Measurements from ENCODE around the gene FBXL14. TPM values are rescaled to one million over a fixed set of nuclear protein-coding genes. Genes with fewer than 3 reads are reported as not detected.

The FBXL14 gene
- polyA plus RNA-seq, 1 donor from 2014 or later: 15.1 TPM

DNA sequence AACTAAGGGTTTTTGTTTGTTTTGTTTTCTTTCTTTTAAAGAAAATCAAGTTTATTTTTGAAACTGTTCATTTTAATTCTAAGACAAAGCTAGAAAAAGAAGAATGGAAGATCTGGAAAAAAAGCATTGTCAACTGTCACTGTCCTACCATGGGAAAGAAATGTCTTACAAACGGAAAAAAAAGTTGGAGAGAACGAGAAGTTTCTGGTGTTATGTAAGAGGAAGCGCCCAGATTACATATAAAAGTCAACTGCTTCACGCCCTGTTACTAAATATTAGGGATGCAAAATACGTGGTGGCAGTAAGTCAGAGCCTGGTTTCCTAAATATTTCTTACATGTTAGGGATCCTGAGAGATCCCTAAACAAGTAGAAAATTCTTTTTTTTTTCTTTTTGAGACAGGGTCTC lies 14.3 kb upstream of the FBXL14 start:
- Histone ChIP-seq H3K9me3 (ENCODE audit: low read length) (no peaks in the 10 kb centered on the region), H3K4me2 (ENCODE audit: low read length) (no peak overlapping the region), H3K36me3 (ENCODE audit: insufficient read depth, low read length) (no peaks in the 10 kb centered on the region), H3K9me2 (ENCODE audit: insufficient read depth, low read length) (no peaks in the 10 kb centered on the region), H3K9ac (ENCODE audit: low read length) (no peak overlapping the region), H2AFZ (ENCODE audit: low read depth, low read length) (no peak overlapping the region), H3K4me3 (ENCODE audit: low read length) (no peak overlapping the region), H3K79me2 (replicated peaks; ENCODE audit: insufficient read depth, low read length) (peaks cover 26% of the 10 kb centered on the region), H3K27ac (ENCODE audit: low read length) (no peak overlapping the region), H3F3A (ENCODE audit: insufficient read depth, low read length, poor library complexity, severe bottlenecking) (peaks cover 2% of the 10 kb centered on the region), H3K27me3 (ENCODE audit: insufficient read depth, low read depth, low read length) (no peaks in the 10 kb centered on the region), H4K20me1 (ENCODE audit: insufficient read depth) (no peaks in the 10 kb centered on the region)
- TF ChIP-seq SMC3 (conservative IDR thresholded peaks at IDR 0.05; ENCODE audit: poor library complexity) (no peak), RAD21 (conservative IDR thresholded peaks at IDR 0.05) (no peak), POLR2AphosphoS5 (IDR thresholded peaks at IDR 0.05) (no peak), TAF1 (IDR thresholded peaks at IDR 0.05; ENCODE audit: low read depth) (no peak), EZH2 (IDR thresholded peaks at IDR 0.05; ENCODE audit: borderline replicate concordance, insufficient read depth, low read length, poor library complexity, severe bottlenecking) (no peak), EP300 (conservative IDR thresholded peaks at IDR 0.05; ENCODE audit: poor library complexity, severe bottlenecking) (no peak), MXI1 (conservative IDR thresholded peaks at IDR 0.05; ENCODE audit: poor library complexity, severe bottlenecking) (no peak)
- TF ChIP-seq, protein P1, sequence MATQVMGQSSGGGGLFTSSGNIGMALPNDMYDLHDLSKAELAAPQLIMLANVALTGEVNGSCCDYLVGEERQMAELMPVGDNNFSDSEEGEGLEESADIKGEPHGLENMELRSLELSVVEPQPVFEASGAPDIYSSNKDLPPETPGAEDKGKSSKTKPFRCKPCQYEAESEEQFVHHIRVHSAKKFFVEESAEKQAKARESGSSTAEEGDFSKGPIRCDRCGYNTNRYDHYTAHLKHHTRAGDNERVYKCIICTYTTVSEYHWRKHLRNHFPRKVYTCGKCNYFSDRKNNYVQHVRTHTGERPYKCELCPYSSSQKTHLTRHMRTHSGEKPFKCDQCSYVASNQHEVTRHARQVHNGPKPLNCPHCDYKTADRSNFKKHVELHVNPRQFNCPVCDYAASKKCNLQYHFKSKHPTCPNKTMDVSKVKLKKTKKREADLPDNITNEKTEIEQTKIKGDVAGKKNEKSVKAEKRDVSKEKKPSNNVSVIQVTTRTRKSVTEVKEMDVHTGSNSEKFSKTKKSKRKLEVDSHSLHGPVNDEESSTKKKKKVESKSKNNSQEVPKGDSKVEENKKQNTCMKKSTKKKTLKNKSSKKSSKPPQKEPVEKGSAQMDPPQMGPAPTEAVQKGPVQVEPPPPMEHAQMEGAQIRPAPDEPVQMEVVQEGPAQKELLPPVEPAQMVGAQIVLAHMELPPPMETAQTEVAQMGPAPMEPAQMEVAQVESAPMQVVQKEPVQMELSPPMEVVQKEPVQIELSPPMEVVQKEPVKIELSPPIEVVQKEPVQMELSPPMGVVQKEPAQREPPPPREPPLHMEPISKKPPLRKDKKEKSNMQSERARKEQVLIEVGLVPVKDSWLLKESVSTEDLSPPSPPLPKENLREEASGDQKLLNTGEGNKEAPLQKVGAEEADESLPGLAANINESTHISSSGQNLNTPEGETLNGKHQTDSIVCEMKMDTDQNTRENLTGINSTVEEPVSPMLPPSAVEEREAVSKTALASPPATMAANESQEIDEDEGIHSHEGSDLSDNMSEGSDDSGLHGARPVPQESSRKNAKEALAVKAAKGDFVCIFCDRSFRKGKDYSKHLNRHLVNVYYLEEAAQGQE (IDR thresholded peaks at IDR 0.05; ENCODE audit: borderline replicate concordance): no peak
- TF ChIP-seq, protein P2, sequence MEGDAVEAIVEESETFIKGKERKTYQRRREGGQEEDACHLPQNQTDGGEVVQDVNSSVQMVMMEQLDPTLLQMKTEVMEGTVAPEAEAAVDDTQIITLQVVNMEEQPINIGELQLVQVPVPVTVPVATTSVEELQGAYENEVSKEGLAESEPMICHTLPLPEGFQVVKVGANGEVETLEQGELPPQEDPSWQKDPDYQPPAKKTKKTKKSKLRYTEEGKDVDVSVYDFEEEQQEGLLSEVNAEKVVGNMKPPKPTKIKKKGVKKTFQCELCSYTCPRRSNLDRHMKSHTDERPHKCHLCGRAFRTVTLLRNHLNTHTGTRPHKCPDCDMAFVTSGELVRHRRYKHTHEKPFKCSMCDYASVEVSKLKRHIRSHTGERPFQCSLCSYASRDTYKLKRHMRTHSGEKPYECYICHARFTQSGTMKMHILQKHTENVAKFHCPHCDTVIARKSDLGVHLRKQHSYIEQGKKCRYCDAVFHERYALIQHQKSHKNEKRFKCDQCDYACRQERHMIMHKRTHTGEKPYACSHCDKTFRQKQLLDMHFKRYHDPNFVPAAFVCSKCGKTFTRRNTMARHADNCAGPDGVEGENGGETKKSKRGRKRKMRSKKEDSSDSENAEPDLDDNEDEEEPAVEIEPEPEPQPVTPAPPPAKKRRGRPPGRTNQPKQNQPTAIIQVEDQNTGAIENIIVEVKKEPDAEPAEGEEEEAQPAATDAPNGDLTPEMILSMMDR (IDR thresholded peaks at IDR 0.05; ENCODE audit: poor library complexity, severe bottlenecking): no peak

DNA sequence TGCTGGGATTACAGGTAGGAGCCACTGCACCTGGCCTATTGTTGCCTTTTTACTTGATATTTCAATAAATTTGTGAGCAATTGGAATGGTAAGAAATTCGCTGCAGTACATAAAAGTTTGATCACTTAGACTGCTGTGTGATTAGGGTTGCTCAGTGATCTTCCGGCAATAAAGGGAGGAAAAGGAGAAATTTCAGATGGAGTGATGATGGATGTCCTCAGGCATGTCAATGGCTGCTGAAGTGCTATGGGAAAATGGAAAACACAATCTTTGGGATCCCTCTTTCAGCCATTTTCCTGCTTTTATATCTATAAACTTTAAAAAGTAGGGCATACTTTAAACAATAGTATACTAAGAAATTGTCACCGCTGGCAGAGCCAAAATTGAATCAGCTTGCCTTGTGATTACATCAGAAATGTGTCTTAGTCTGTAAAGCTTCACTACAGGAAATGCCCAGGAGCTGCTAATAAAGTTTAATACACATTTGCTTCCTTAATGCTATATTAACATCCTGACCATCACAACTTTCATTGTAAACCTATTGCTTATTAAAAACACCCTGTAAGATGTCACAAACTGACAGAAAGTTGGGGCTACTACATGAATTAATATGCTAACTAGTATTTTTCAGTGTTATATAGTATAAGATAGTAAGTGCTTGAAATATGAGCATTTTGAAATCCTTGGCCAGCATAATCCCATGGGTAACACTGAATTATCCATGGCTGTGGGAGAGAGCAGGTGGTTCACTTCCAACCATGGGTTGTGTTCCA lies 13.7 kb upstream of the FBXL14 start:
- H3K27ac ChIP-seq (ENCODE audit: low read length): no peak overlapping the region
- H4K20me1 ChIP-seq (ENCODE audit: insufficient read depth): no peaks in the 10 kb centered on the region
- no peaks in the 10 kb centered on the region for H3K36me3 ChIP-seq (ENCODE audit: insufficient read depth, low read length)
- H3K79me2 ChIP-seq (replicated peaks; ENCODE audit: insufficient read depth, low read length): peaks cover 31% of the 10 kb centered on the region
- H3K27me3 ChIP-seq (ENCODE audit: insufficient read depth, low read depth, low read length): no peaks in the 10 kb centered on the region
- H3K9me3 ChIP-seq (ENCODE audit: low read length): no peaks in the 10 kb centered on the region
- H3F3A ChIP-seq (ENCODE audit: insufficient read depth, low read length, poor library complexity, severe bottlenecking): peaks cover 2% of the 10 kb centered on the region
- H3K4me3 ChIP-seq (ENCODE audit: low read length): no peak overlapping the region
- H3K4me2 ChIP-seq (ENCODE audit: low read length): no peak overlapping the region
- H2AFZ ChIP-seq (ENCODE audit: low read depth, low read length): no peak overlapping the region
- no peaks in the 10 kb centered on the region for H3K9me2 ChIP-seq (ENCODE audit: insufficient read depth, low read length)
- no peak overlapping the region for H3K9ac ChIP-seq (ENCODE audit: low read length)
- TF ChIP-seq POLR2AphosphoS5 (IDR thresholded peaks at IDR 0.05) (no peak), SMC3 (conservative IDR thresholded peaks at IDR 0.05; ENCODE audit: poor library complexity) (no peak)
- TF ChIP-seq, protein P1 (IDR thresholded peaks at IDR 0.05; ENCODE audit: borderline replicate concordance): no peak
